RWPE1 (cell line): Measurements from ENCODE around the gene DRD3.

Source experiments
- CTCF ChIA-PET: fragments of 350-600 bp; sonication (Branson Sonifier 250); formaldehyde crosslinking; extraction: SDS; loops from one replicate; lab custom pipeline; 2021; lab: Yijun Ruan, JAX
- POLR2A ChIA-PET: fragments of 400-600 bp; formaldehyde crosslinking; extraction: SDS; loops from one replicate; lab custom pipeline; 2020; ENCODE audit warnings: antibody characterized with exemption; ENCODE audit not compliant: low non-redundant PET; lab: Yijun Ruan, JAX
- DNase-seq: peaks from one replicate; pipeline ENCODE4 v3.0.0; 2012; ENCODE audit warnings: low spot score
- H3K27ac ChIP-seq: fragments of 450-650 bp; 2 replicates; pipeline ENCODE4 v1.5.1; 2017
- TF ChIP-seq, protein P1 (sequence below): fragments of 450-650 bp; conservative IDR thresholded peaks from 2 replicates; pipeline ENCODE4 v1.5.1; 2017; ENCODE audit warnings: low read depth, mild to moderate bottlenecking

Gene DRD3

GRCh38 chr3:114122027-114122709 lies 56.7 kb downstream of the DRD3 start:
- DNase-seq, result no peak
- TF ChIP-seq, protein P1, sequence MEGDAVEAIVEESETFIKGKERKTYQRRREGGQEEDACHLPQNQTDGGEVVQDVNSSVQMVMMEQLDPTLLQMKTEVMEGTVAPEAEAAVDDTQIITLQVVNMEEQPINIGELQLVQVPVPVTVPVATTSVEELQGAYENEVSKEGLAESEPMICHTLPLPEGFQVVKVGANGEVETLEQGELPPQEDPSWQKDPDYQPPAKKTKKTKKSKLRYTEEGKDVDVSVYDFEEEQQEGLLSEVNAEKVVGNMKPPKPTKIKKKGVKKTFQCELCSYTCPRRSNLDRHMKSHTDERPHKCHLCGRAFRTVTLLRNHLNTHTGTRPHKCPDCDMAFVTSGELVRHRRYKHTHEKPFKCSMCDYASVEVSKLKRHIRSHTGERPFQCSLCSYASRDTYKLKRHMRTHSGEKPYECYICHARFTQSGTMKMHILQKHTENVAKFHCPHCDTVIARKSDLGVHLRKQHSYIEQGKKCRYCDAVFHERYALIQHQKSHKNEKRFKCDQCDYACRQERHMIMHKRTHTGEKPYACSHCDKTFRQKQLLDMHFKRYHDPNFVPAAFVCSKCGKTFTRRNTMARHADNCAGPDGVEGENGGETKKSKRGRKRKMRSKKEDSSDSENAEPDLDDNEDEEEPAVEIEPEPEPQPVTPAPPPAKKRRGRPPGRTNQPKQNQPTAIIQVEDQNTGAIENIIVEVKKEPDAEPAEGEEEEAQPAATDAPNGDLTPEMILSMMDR, result no peak
- ChIA-PET POLR2A (no interaction called here), CTCF (no interaction called here)
- H3K27ac ChIP-seq, result no peak overlapping the region

GRCh38 chr3:114120211-114120610 lies 58.6 kb downstream of the DRD3 start:
- TF ChIP-seq, protein P1, result no peak
- CTCF ChIA-PET, result no interaction called here
- no peak for DNase-seq
- POLR2A ChIA-PET, result no interaction called here
- no peak overlapping the region for H3K27ac ChIP-seq

GRCh38 chr3:114119776-114120175 lies 59.1 kb downstream of the DRD3 start:
- ChIA-PET CTCF (no interaction called here), POLR2A (no interaction called here)
- DNase-seq, result no peak
- TF ChIP-seq, protein P1, result no peak
- H3K27ac ChIP-seq, result no peak overlapping the region

DNA sequence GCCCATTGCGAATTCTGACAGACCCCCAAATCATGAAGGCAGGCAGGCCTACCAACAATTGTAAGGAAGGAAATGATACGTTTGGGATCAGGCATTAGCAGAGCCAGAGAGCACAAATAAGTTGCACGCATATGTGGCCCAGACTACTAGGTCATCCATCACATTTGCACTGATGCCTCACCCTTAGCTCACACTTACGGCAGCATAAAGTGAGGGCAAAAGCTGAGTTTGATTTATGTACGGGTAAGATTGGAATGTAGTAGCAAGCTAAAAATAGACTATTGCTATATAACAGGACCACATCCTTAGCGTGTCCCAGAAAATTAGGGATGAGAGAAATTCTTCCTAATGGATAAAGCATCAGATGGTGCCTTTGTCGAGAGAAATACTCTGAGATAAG lies 63.7 kb downstream of the DRD3 start:
- DNase-seq, result no peak
- TF ChIP-seq, protein P1, result no peak
- no peak overlapping the region for H3K27ac ChIP-seq
- POLR2A ChIA-PET, result no interaction called here
- CTCF ChIA-PET, result no interaction called here

GRCh38 chr3:114114719-114115118 lies 64.1 kb downstream of the DRD3 start:
- ChIA-PET POLR2A (no interaction called here), CTCF (no interaction called here)
- TF ChIP-seq, protein P1, result no peak
- H3K27ac ChIP-seq, result no peak overlapping the region
- no peak for DNase-seq

GRCh38 chr3:114112696-114113095 lies 66.2 kb downstream of the DRD3 start:
- H3K27ac ChIP-seq, result no peak overlapping the region
- DNase-seq, result no peak
- POLR2A ChIA-PET, result no interaction called here
- CTCF ChIA-PET, result no interaction called here
- TF ChIP-seq, protein P1, result no peak
